ENCODE measurements around the gene ZDHHC17.

ZDHHC17 gene

DNA sequence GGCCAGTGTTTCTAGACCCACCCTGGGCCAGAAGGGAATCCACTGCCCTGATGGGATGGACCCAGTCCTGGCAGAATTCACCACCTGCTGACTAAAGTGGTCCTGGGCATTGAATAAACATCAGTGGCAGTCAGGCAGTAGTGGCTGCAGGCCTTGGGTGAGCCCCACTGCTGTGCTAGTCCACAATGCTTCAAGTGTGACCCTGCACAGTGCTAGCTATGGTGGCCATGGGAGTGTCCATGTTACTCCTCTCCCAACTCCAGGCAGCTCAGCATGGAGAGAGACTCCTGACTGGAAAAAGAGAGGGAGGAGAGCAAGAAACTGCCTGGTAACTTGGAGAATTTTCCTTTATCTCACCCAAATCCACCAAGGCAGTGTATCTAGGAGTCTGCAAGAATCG, 132.4 kb downstream of the ZDHHC17 start:
- no peak overlapping the region for H3K4me3 ChIP-seq (ENCODE audit: low read length, poor library complexity, severe bottlenecking)
- H3K79me2 ChIP-seq (ENCODE audit: insufficient read depth, low read length): no peaks in the 10 kb centered on the region
- no peaks in the 10 kb centered on the region for H4K20me1 ChIP-seq (ENCODE audit: insufficient read depth, low read length, poor library complexity, severe bottlenecking)
- no peak overlapping the region for H2AFZ ChIP-seq (ENCODE audit: low read length)
- H3K4me2 ChIP-seq (ENCODE audit: low read depth, low read length, poor library complexity, severe bottlenecking): no peak overlapping the region
- H3F3A ChIP-seq (ENCODE audit: low read depth): no peaks in the 10 kb centered on the region
- H3K9me2 ChIP-seq (replicated peaks; ENCODE audit: low read depth, low read length): no peaks in the 10 kb centered on the region
- no peaks in the 10 kb centered on the region for H3K27me3 ChIP-seq (ENCODE audit: insufficient read depth, low read length, poor library complexity, severe bottlenecking)
- H3K4me1 ChIP-seq (ENCODE audit: insufficient read depth, low read length, poor library complexity, severe bottlenecking): peaks cover 2% of the 10 kb centered on the region
- no peak overlapping the region for H3K9ac ChIP-seq (ENCODE audit: low read depth, low read length, poor library complexity, severe bottlenecking)
- no peaks in the 10 kb centered on the region for H3K9me3 ChIP-seq (ENCODE audit: insufficient read depth, low read depth, low read length)
- H3K36me3 ChIP-seq (ENCODE audit: insufficient read depth, low read length): no peaks in the 10 kb centered on the region
- no peak for TF ChIP-seq EZH2phosphoT487 (IDR thresholded peaks at IDR 0.05; ENCODE audit: borderline replicate concordance)
- TF ChIP-seq, protein P1, sequence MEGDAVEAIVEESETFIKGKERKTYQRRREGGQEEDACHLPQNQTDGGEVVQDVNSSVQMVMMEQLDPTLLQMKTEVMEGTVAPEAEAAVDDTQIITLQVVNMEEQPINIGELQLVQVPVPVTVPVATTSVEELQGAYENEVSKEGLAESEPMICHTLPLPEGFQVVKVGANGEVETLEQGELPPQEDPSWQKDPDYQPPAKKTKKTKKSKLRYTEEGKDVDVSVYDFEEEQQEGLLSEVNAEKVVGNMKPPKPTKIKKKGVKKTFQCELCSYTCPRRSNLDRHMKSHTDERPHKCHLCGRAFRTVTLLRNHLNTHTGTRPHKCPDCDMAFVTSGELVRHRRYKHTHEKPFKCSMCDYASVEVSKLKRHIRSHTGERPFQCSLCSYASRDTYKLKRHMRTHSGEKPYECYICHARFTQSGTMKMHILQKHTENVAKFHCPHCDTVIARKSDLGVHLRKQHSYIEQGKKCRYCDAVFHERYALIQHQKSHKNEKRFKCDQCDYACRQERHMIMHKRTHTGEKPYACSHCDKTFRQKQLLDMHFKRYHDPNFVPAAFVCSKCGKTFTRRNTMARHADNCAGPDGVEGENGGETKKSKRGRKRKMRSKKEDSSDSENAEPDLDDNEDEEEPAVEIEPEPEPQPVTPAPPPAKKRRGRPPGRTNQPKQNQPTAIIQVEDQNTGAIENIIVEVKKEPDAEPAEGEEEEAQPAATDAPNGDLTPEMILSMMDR (conservative IDR thresholded peaks at IDR 0.05; ENCODE audit: low read length): no peak

DNA sequence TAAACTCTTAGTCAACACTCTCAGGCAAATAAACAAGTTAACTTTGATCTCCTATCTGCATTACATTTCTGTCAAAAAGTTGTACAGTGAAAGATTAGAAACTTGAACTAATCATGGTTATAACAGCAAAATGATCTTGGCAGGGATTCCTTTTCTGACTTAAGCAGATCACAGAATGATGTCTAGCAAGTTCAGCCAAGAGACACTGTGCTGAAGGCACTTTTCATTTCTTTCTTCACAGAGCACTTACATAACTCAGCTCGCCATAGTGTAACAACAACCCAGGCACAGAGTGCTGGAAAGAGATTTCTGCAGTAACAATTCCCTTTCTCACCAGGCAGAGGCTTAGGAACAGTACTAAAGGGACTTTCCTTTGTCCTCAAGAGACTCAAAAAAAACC, 134.5 kb downstream of the ZDHHC17 start:
- Histone ChIP-seq H3K4me1 (ENCODE audit: insufficient read depth, low read length, poor library complexity, severe bottlenecking) (peaks cover 19% of the 10 kb centered on the region), H2AFZ (ENCODE audit: low read length) (no peak overlapping the region), H3K36me3 (ENCODE audit: insufficient read depth, low read length) (no peaks in the 10 kb centered on the region), H3K9ac (ENCODE audit: low read depth, low read length, poor library complexity, severe bottlenecking) (no peak overlapping the region), H3K9me3 (ENCODE audit: insufficient read depth, low read depth, low read length) (no peaks in the 10 kb centered on the region), H3K9me2 (replicated peaks; ENCODE audit: low read depth, low read length) (no peaks in the 10 kb centered on the region), H3K79me2 (ENCODE audit: insufficient read depth, low read length) (no peaks in the 10 kb centered on the region), H3K4me2 (ENCODE audit: low read depth, low read length, poor library complexity, severe bottlenecking) (no peak overlapping the region), H3F3A (ENCODE audit: low read depth) (peaks cover 3% of the 10 kb centered on the region; the same call in 1 of the 2 replicates), H4K20me1 (ENCODE audit: insufficient read depth, low read length, poor library complexity, severe bottlenecking) (no peaks in the 10 kb centered on the region), H3K4me3 (ENCODE audit: low read length, poor library complexity, severe bottlenecking) (no peak overlapping the region), H3K27me3 (ENCODE audit: insufficient read depth, low read length, poor library complexity, severe bottlenecking) (no peaks in the 10 kb centered on the region)
- TF ChIP-seq EZH2phosphoT487 (IDR thresholded peaks at IDR 0.05; ENCODE audit: borderline replicate concordance): no peak
- TF ChIP-seq, protein P1 (conservative IDR thresholded peaks at IDR 0.05; ENCODE audit: low read length): no peak

DNA sequence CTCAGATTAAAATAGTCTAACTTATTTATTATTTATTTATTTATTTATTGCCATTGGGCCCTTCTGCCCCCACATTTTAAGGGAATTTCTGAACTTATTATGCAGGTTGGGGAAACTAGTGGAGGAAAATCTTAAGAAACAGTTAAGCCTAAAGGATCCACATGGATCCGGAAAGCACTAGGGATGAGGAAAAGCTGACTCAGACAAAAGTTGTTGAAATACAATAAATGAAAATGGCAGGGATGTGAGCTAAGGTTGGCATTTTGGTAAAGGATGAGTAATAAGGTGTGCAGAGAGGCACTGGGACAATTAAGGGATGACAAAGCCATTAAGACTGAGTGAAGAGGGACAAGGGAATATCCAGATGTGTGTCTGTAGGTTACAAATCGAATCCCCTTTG, 135.6 kb downstream of the ZDHHC17 start:
- Histone ChIP-seq H3K4me1 (ENCODE audit: insufficient read depth, low read length, poor library complexity, severe bottlenecking) (peaks cover 19% of the 10 kb centered on the region), H3K27me3 (ENCODE audit: insufficient read depth, low read length, poor library complexity, severe bottlenecking) (no peaks in the 10 kb centered on the region), H3K4me3 (ENCODE audit: low read length, poor library complexity, severe bottlenecking) (no peak overlapping the region), H4K20me1 (ENCODE audit: insufficient read depth, low read length, poor library complexity, severe bottlenecking) (no peaks in the 10 kb centered on the region), H3K4me2 (ENCODE audit: low read depth, low read length, poor library complexity, severe bottlenecking) (no peak overlapping the region), H3K9ac (ENCODE audit: low read depth, low read length, poor library complexity, severe bottlenecking) (no peak overlapping the region), H3K9me3 (ENCODE audit: insufficient read depth, low read depth, low read length) (no peaks in the 10 kb centered on the region), H3K36me3 (ENCODE audit: insufficient read depth, low read length) (no peaks in the 10 kb centered on the region), H3K79me2 (ENCODE audit: insufficient read depth, low read length) (no peaks in the 10 kb centered on the region), H2AFZ (ENCODE audit: low read length) (no peak overlapping the region), H3K9me2 (replicated peaks; ENCODE audit: low read depth, low read length) (no peaks in the 10 kb centered on the region), H3F3A (ENCODE audit: low read depth) (peaks cover 3% of the 10 kb centered on the region; the same call in 1 of the 2 replicates)
- TF ChIP-seq EZH2phosphoT487 (IDR thresholded peaks at IDR 0.05; ENCODE audit: borderline replicate concordance): no peak
- TF ChIP-seq, protein P1 (conservative IDR thresholded peaks at IDR 0.05; ENCODE audit: low read length): no peak
